ENCODE results near the gene BRPF3. TPM values are rescaled to one million over a fixed set of nuclear protein-coding genes. Genes with fewer than 3 reads are reported as not detected.
"Not testable (repeated sequence)": the region's sequence is repeated elsewhere in the genome, so short reads cannot be mapped to it uniquely, and the experiment has no call there.

Gene BRPF3
- total RNA-seq, 1 donor from 2014 or later: 15.9 TPM

- no peak for DNase-seq
Measured at GRCh38 chr6:36200998-36201596, 4.6 kb downstream of the BRPF3 start.

- no peak for DNase-seq
Measured at GRCh38 chr6:36201612-36202011, 5.1 kb downstream of the BRPF3 start.

- DNase-seq: no peak
Measured at GRCh38 chr6:36202101-36202500, 5.6 kb downstream of the BRPF3 start.

DNA sequence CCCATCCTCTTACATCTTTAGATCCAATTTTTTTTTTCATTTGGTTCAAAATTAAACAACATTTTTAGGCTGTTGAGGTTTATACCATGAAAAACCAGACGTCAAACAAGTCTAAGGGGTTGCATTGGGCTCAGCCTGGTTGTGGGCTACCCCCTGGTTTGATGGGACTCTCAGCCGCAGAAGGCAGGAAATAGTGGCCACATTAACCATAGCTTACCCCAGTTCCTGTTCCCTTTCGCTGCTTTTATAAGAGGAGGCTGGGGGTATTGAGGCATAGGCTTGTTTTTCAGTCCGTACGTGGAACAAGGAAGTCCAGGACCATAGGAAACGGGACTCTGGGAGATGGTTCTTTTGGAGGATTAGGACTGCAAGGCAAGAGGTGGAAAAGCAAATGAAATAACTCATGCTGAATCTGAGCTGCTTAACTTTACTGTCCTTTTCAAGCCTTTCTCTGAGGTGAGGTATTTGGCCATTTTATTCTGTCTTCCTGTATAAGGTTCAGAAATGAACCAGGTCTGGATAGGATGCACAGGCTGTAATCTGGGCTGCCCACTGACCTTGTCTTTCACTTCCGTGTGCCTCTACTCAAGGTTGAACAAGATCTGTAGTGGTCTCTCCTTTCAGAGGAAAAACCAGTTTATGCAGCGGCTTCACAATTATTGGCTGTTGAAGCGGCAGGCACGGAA, 7.7 kb downstream of the BRPF3 start:
- DNase-seq: no peak

- no peak for DNase-seq
Measured at GRCh38 chr6:36207155-36207554, 10.6 kb downstream of the BRPF3 start.

- no peak for DNase-seq
Measured at GRCh38 chr6:36209606-36210005, 13.1 kb downstream of the BRPF3 start.

- DNase-seq: no peak
Measured at GRCh38 chr6:36210182-36210581, 13.6 kb downstream of the BRPF3 start.

DNA sequence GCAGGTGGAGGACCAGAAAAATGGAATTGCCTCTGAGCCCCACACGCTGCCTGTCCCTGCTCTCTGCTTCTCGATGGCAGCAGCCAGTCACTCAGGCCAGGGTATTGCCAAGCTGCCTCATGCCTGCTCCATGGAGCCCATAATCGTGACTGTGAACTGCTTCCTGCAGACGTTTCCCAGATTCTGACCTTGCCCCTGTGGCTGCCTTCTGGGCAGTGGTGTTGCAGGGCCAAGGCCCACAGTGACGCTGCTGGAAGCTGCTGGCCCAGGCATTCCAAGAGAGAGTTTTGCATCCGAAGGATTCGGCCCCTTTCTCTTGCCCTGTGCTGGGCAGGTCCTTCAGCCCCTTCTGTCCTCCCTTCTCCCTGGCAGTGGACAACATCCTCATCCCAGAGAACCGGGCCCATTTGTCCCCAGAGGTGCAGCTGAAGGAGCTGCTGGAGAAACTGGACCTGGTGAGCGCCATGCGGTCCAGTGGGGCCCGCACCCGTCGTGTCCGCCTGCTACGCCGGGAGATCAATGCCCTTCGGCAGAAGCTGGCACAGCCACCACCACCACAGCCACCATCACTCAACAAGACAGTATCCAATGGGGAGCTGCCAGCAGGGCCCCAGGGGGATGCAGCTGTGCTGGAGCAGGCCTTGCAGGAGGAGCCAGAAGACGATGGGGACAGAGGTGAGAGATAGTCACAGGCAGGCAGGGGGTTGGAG, 14.5 kb downstream of the BRPF3 start:
- DNase-seq: no peak

- no peak for DNase-seq
Measured at GRCh38 chr6:36216559-36216958, 20.0 kb downstream of the BRPF3 start.

DNA sequence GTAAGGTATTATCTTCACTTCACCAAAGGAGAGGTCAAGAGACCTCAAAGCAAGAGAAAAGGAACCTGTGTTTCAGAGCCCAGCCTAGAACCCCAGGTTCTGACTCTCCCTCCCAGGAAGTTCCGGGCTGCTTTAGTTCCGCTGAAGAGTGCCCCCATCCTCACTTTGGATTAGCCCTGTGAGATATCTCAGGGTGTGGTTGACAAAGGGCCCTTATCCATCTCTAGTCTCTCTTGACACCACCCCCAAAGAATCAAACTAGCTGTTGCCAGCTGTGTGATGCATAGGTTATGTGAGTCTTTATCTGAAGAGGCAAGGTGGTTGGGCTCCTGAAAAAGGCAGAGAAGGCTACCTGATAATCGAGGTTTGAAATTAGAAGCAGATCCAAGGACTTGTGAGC, 20.6 kb downstream of the BRPF3 start:
- DNase-seq: no peak

- DNase-seq: no peak
Measured at GRCh38 chr6:36217946-36218345, 21.4 kb downstream of the BRPF3 start.

GRCh38 chr6:36218516-36218915, 22.0 kb downstream of the BRPF3 start:
- DNase-seq: not testable (repeated sequence)

DNA sequence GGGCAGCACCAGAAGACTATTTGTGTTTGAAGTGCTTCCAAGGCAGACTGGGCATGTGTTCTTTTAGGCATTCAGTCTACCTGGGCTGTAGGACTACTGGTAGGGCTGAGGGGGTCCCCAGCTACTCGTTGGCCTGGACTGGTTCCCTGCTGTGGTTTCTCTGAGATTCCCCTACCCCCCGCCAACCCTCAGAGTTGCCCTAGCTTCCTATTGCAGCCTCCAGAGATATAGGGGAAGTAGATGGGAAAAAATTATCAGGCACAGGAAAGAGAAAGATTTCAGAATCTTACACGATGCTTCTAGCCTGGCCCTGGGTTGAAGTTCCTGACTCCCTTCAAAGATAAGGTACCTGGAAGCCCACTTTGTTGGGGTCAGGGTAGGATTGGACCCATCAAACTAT, 22.5 kb downstream of the BRPF3 start:
- DNase-seq: no peak

DNA sequence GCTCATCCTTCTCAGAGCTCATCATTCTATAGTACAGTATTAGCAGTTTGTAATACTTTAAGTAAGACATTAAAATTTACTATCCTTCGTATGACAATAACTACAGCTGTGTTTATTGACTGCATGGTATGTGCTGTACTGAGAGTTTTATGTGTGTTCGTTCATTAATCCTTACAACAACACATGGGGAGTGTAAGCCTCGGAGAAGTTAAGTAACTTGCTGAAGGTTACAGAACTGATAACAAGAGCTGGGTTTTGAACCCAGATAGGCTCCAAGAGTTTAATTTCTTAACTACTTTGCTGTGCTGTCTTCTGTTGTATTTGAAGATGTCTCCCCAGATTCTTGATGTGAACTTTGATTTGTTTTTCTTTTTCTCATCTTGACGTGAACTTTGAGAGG, 23.7 kb downstream of the BRPF3 start:
- no peak for DNase-seq

- DNase-seq: no peak
Measured at GRCh38 chr6:36221674-36222073, 25.1 kb downstream of the BRPF3 start.

DNA sequence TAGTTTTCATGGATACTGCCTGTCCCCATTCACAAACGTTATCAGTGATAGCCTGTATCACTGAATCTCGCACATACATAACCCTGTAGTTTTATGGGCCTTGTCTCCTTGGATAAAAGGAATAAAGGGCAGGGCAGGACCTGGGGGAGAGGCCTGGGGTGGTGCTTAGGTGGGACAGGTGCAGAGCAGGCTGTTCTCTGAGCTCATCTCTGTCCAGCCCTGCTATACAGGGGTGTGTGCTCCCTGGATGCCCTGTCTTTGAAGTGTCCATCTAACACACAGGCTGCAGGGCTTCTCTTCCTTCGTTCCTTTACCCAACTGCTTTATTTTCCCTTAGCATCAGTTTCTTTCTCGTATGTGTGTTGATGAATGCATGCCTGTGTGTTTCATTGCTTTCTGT, 26.4 kb downstream of the BRPF3 start:
- no peak for DNase-seq

- DNase-seq: no peak
Measured at GRCh38 chr6:36223706-36224105, 27.2 kb downstream of the BRPF3 start.

- no peak for DNase-seq
Measured at GRCh38 chr6:36224918-36225461, 28.4 kb downstream of the BRPF3 start.

GRCh38 chr6:36226438-36227047, 30.0 kb downstream of the BRPF3 start:
- no peak for DNase-seq

DNA sequence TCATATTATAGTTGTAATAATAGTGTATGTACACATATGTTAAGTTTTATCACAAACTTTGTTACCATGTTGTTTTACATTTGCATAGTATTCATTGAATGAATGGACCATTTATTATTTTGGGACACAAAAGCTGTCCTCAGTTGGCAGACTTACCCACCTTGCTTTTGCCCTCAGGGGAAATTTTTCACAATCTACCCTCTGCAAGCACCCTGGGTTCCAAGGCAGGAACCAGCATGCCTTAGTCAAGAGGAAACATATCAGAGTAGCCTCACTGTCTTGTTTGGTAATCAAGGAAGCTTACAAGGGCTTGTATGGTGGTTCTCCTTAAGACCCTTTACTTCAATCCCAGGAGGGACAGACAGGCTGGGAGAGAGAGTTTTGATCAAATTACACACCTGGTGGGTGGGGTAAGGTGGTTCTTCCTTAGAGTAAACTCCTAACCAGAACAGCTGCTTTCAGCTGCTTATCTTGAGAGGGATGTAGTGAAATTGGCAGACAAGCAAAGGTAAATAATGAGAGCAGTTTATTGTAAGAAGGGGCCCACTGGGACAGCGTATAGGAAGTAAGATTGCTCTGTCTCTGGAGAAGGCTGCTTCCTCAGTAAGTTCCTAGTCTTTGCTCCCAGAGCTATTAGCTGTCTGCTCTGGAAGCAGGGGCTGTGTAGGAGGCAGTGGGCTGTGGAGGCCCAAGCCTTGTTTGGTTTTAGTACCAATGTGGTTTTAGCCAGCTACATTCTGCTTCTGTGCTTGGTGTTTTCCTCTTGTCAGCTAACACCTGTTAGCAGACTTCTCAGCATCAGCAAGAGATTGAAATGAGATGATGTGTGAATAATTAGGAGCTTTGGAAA, 31.1 kb downstream of the BRPF3 start:
- no peak for DNase-seq

- no peak for DNase-seq
Measured at GRCh38 chr6:36229223-36229622, 32.7 kb downstream of the BRPF3 start.

- no peak for DNase-seq
Measured at GRCh38 chr6:36230371-36230770, 33.8 kb downstream of the BRPF3 start.
